ENCODE results near the gene DAPK2.

GRCh38 chr15:63864186-63864585 is 182.1 kb downstream of the DAPK2 start:
- TF ChIP-seq, protein P1, sequence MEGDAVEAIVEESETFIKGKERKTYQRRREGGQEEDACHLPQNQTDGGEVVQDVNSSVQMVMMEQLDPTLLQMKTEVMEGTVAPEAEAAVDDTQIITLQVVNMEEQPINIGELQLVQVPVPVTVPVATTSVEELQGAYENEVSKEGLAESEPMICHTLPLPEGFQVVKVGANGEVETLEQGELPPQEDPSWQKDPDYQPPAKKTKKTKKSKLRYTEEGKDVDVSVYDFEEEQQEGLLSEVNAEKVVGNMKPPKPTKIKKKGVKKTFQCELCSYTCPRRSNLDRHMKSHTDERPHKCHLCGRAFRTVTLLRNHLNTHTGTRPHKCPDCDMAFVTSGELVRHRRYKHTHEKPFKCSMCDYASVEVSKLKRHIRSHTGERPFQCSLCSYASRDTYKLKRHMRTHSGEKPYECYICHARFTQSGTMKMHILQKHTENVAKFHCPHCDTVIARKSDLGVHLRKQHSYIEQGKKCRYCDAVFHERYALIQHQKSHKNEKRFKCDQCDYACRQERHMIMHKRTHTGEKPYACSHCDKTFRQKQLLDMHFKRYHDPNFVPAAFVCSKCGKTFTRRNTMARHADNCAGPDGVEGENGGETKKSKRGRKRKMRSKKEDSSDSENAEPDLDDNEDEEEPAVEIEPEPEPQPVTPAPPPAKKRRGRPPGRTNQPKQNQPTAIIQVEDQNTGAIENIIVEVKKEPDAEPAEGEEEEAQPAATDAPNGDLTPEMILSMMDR (conservative IDR thresholded peaks at IDR 0.05 in 1 of 2, IDR thresholded peaks at IDR 0.05 in 1 of 2; ENCODE audit: low read depth in 1 of 2, low read length in 2 of 2) = no peak
- no peak for TF ChIP-seq EZH2 (IDR thresholded peaks at IDR 0.05; ENCODE audit: low read length, missing control alignments)

Data from fibroblast of lung (primary cell).